ENCODE results near the gene UGT1A7. TPM values are rescaled to one million over a fixed set of nuclear protein-coding genes. Genes with fewer than 3 reads are reported as not detected.

The UGT1A7 gene
- polyA plus RNA-seq, 1 donor from 2014 or later = not detected

- no peak for TF ChIP-seq EZH2 (IDR thresholded peaks at IDR 0.05; ENCODE audit: borderline replicate concordance, insufficient read depth, low read length, poor library complexity, severe bottlenecking)
- TF ChIP-seq RAD21 (conservative IDR thresholded peaks at IDR 0.05) = no peak
- TF ChIP-seq TAF1 (IDR thresholded peaks at IDR 0.05; ENCODE audit: low read depth) = no peak
- Histone ChIP-seq H3F3A (ENCODE audit: insufficient read depth, low read length, poor library complexity, severe bottlenecking) (no peaks in the 10 kb centered on the region), H3K9me3 (ENCODE audit: low read length) (no peaks in the 10 kb centered on the region), H3K36me3 (ENCODE audit: insufficient read depth, low read length) (no peaks in the 10 kb centered on the region), H3K27ac (ENCODE audit: low read length) (no peak overlapping the region), H3K9ac (ENCODE audit: low read length) (no peak overlapping the region), H3K27me3 (ENCODE audit: insufficient read depth, low read depth, low read length) (no peaks in the 10 kb centered on the region), H3K4me2 (ENCODE audit: low read length) (no peak overlapping the region), H4K20me1 (ENCODE audit: insufficient read depth) (no peaks in the 10 kb centered on the region), H3K4me3 (ENCODE audit: low read length) (no peak overlapping the region), H3K79me2 (replicated peaks; ENCODE audit: insufficient read depth, low read length) (no peaks in the 10 kb centered on the region), H3K9me2 (ENCODE audit: insufficient read depth, low read length) (no peaks in the 10 kb centered on the region), H2AFZ (ENCODE audit: low read depth, low read length) (no peak overlapping the region)
These were observed 128.7 kb downstream of the UGT1A7 start for GRCh38 chr2:233810385-233810784.

GRCh38 chr2:233811087-233811486 is 129.4 kb downstream of the UGT1A7 start:
- H3K27ac ChIP-seq (ENCODE audit: low read length) = no peak overlapping the region
- no peaks in the 10 kb centered on the region for H3F3A ChIP-seq (ENCODE audit: insufficient read depth, low read length, poor library complexity, severe bottlenecking)
- H3K27me3 ChIP-seq (ENCODE audit: insufficient read depth, low read depth, low read length) = no peaks in the 10 kb centered on the region
- H3K4me3 ChIP-seq (ENCODE audit: low read length) = no peak overlapping the region
- no peaks in the 10 kb centered on the region for H3K9me3 ChIP-seq (ENCODE audit: low read length)
- no peak overlapping the region for H2AFZ ChIP-seq (ENCODE audit: low read depth, low read length)
- H3K36me3 ChIP-seq (ENCODE audit: insufficient read depth, low read length) = no peaks in the 10 kb centered on the region
- no peak for TF ChIP-seq MXI1 (conservative IDR thresholded peaks at IDR 0.05; ENCODE audit: poor library complexity, severe bottlenecking)
- H3K4me2 ChIP-seq (ENCODE audit: low read length) = no peak overlapping the region
- H3K79me2 ChIP-seq (replicated peaks; ENCODE audit: insufficient read depth, low read length) = no peaks in the 10 kb centered on the region
- no peaks in the 10 kb centered on the region for H3K9me2 ChIP-seq (ENCODE audit: insufficient read depth, low read length)
- no peaks in the 10 kb centered on the region for H4K20me1 ChIP-seq (ENCODE audit: insufficient read depth)
- H3K9ac ChIP-seq (ENCODE audit: low read length) = no peak overlapping the region

- Histone ChIP-seq H3K27ac (ENCODE audit: low read length) (no peak overlapping the region), H3F3A (ENCODE audit: insufficient read depth, low read length, poor library complexity, severe bottlenecking) (no peaks in the 10 kb centered on the region), H3K4me2 (ENCODE audit: low read length) (no peak overlapping the region), H3K27me3 (ENCODE audit: insufficient read depth, low read depth, low read length) (no peaks in the 10 kb centered on the region), H3K9ac (ENCODE audit: low read length) (no peak overlapping the region), H2AFZ (ENCODE audit: low read depth, low read length) (no peak overlapping the region), H3K9me3 (ENCODE audit: low read length) (no peaks in the 10 kb centered on the region), H4K20me1 (ENCODE audit: insufficient read depth) (no peaks in the 10 kb centered on the region), H3K9me2 (ENCODE audit: insufficient read depth, low read length) (no peaks in the 10 kb centered on the region), H3K36me3 (ENCODE audit: insufficient read depth, low read length) (no peaks in the 10 kb centered on the region), H3K4me3 (ENCODE audit: low read length) (no peak overlapping the region), H3K79me2 (replicated peaks; ENCODE audit: insufficient read depth, low read length) (no peaks in the 10 kb centered on the region)
- TF ChIP-seq TAF1 (IDR thresholded peaks at IDR 0.05; ENCODE audit: low read depth) (no peak), EZH2 (IDR thresholded peaks at IDR 0.05; ENCODE audit: borderline replicate concordance, insufficient read depth, low read length, poor library complexity, severe bottlenecking) (no peak), RAD21 (conservative IDR thresholded peaks at IDR 0.05) (no peak), EP300 (conservative IDR thresholded peaks at IDR 0.05; ENCODE audit: poor library complexity, severe bottlenecking) (no peak), SMC3 (conservative IDR thresholded peaks at IDR 0.05; ENCODE audit: poor library complexity) (no peak), REST (IDR thresholded peaks at IDR 0.05; ENCODE audit: borderline replicate concordance) (no peak), POLR2AphosphoS5 (IDR thresholded peaks at IDR 0.05) (no peak), CTCF (IDR thresholded peaks at IDR 0.05; ENCODE audit: poor library complexity, severe bottlenecking) (no peak), MXI1 (conservative IDR thresholded peaks at IDR 0.05; ENCODE audit: poor library complexity, severe bottlenecking) (no peak)
These were observed 130.0 kb downstream of the UGT1A7 start for GRCh38 chr2:233811732-233812131.
